H9 (cell line): ENCODE data around the gene DRGX. TPM values are rescaled to one million over a fixed set of nuclear protein-coding genes. Genes with fewer than 3 reads are reported as not detected.

ENCODE experiments used
- DNase-seq: peaks from one replicate; pipeline ENCODE4 v3.0.0-alpha.2; 2017
- H2AFZ ChIP-seq: one replicate; pipeline ENCODE4 v1.6.1; 2013; ENCODE audit warnings: mild to moderate bottlenecking, low read length, control low read depth, moderate library complexity
- H2AK5ac ChIP-seq: 2 replicates; pipeline ENCODE4 v1.6.1; 2013; ENCODE audit warnings: low read length, control low read depth, mixed read lengths; ENCODE audit not compliant: insufficient read length
- H2BK120ac ChIP-seq: one replicate; pipeline ENCODE4 v1.6.1; 2013; ENCODE audit warnings: low read depth, mild to moderate bottlenecking, low read length, control low read depth, inconsistent platforms; ENCODE audit not compliant: poor library complexity, severe bottlenecking
- H2BK12ac ChIP-seq: 2 replicates; pipeline ENCODE4 v1.6.1; 2013; ENCODE audit warnings: low read length, control low read depth, mixed read lengths, low read depth; ENCODE audit not compliant: insufficient read length
- H2BK15ac ChIP-seq: 2 replicates; pipeline ENCODE4 v1.6.1; 2013; ENCODE audit warnings: low read depth, low read length, control low read depth
- H2BK20ac ChIP-seq: one replicate; pipeline ENCODE4 v1.6.1; 2013; ENCODE audit warnings: low read depth, mild to moderate bottlenecking, low read length, control low read depth, inconsistent platforms; ENCODE audit not compliant: poor library complexity, severe bottlenecking
- H2BK5ac ChIP-seq: 2 replicates; pipeline ENCODE4 v1.6.1; 2013; ENCODE audit warnings: low read length, control low read depth, mixed read lengths; ENCODE audit not compliant: insufficient read length
- H3K14ac ChIP-seq: 2 replicates; pipeline ENCODE4 v1.6.1; 2013; ENCODE audit warnings: low read length, control low read depth; ENCODE audit not compliant: insufficient read depth
- H3K18ac ChIP-seq: 2 replicates; pipeline ENCODE4 v1.6.1; 2013; ENCODE audit warnings: low read depth, mild to moderate bottlenecking, mixed read lengths, low read length, control low read depth; ENCODE audit not compliant: insufficient read length
- H3K23ac ChIP-seq: 2 replicates; pipeline ENCODE4 v1.6.1; 2013; ENCODE audit warnings: low read length, control low read depth, mixed read lengths, low read depth; ENCODE audit not compliant: insufficient read length
- H3K23me2 ChIP-seq: 2 replicates; pipeline ENCODE4 v1.6.1; 2013; ENCODE audit warnings: low read depth, mild to moderate bottlenecking, mixed read lengths, low read length, control low read depth; ENCODE audit not compliant: insufficient read length, poor library complexity, severe bottlenecking
- H3K27ac ChIP-seq: 2 replicates; pipeline ENCODE4 v1.5.1; 2013; ENCODE audit warnings: low read length, control low read depth, mixed read lengths, low read depth; ENCODE audit not compliant: insufficient read length
- H3K27me3 ChIP-seq: 2 replicates; pipeline ENCODE4 v1.6.1; 2013; ENCODE audit warnings: low read length, control low read depth, inconsistent platforms; ENCODE audit not compliant: insufficient read depth
- H3K4ac ChIP-seq: 2 replicates; pipeline ENCODE4 v1.6.1; 2013; ENCODE audit warnings: low read depth, mild to moderate bottlenecking, control low read depth, inconsistent platforms, low read length, moderate library complexity
- H3K4me1 ChIP-seq: 2 replicates; pipeline ENCODE4 v1.6.1; 2013; ENCODE audit warnings: low read length, control low read depth, inconsistent platforms; ENCODE audit not compliant: insufficient read depth
- H3K4me2 ChIP-seq: 2 replicates; pipeline ENCODE4 v1.6.1; 2013; ENCODE audit warnings: low read length, control low read depth, mixed read lengths; ENCODE audit not compliant: insufficient read length, insufficient read depth
- H3K56ac ChIP-seq: 2 replicates; pipeline ENCODE4 v1.6.1; 2013; ENCODE audit warnings: low read depth, mild to moderate bottlenecking, mixed read lengths, low read length, control low read depth; ENCODE audit not compliant: insufficient read length
- H3K79me1 ChIP-seq: 2 replicates; pipeline ENCODE4 v1.6.1; 2013; ENCODE audit warnings: low read depth, mild to moderate bottlenecking, moderate library complexity, low read length, control low read depth, inconsistent platforms; ENCODE audit not compliant: insufficient read depth, poor library complexity, severe bottlenecking
- H3K79me2 ChIP-seq: 2 replicates; pipeline ENCODE4 v1.6.1; 2013; ENCODE audit warnings: low read length, control low read depth, inconsistent platforms; ENCODE audit not compliant: insufficient read depth
- H3K9ac ChIP-seq: 2 replicates; pipeline ENCODE4 v1.6.1; 2013; ENCODE audit warnings: low read length, control low read depth, mixed read lengths; ENCODE audit not compliant: insufficient read length; ENCODE audit errors: extremely low read depth
- H3K9me3 ChIP-seq: one replicate; pipeline ENCODE4 v1.6.1; 2013; ENCODE audit warnings: low read depth, low read length, inconsistent platforms; ENCODE audit not compliant: control insufficient read depth
- H3T11ph ChIP-seq: one replicate; pipeline ENCODE4 v1.6.1; 2013; ENCODE audit warnings: mild to moderate bottlenecking, low read length, control low read depth, inconsistent platforms
- H4K20me1 ChIP-seq: one replicate; pipeline ENCODE4 v1.6.1; 2013; ENCODE audit not compliant: control insufficient read depth, insufficient read length, insufficient read depth
- H4K5ac ChIP-seq: 2 replicates; pipeline ENCODE4 v1.6.1; 2013; ENCODE audit warnings: low read depth, mild to moderate bottlenecking, mixed read lengths, low read length, control low read depth; ENCODE audit not compliant: insufficient read length
- H4K8ac ChIP-seq: replicated peaks from 2 replicates; pipeline ENCODE4 v1.6.1; 2013; ENCODE audit warnings: low read length, control low read depth, mixed read lengths, low read depth; ENCODE audit not compliant: insufficient read length
- H4K91ac ChIP-seq: 2 replicates; pipeline ENCODE4 v1.6.1; 2013; ENCODE audit warnings: low read depth, mild to moderate bottlenecking, moderate library complexity, mixed read lengths, low read length, control low read depth; ENCODE audit not compliant: insufficient read length
- H3K27ac Mint-ChIP-seq, 3 experiments: 2 replicates in 2 of 3; 3 replicates in 1 of 3; pipeline ENCODE4 v1.8.0; 2020 to 2021; ENCODE audit warnings: mixed read lengths in 3 of 3, mild to moderate bottlenecking in 1 of 3, moderate library complexity in 1 of 3
- H3K27me3 Mint-ChIP-seq: 2 replicates; pipeline ENCODE4 v1.8.0; 2021; ENCODE audit warnings: low read depth, mild to moderate bottlenecking, moderate library complexity, mixed read lengths
- H3K36me3 Mint-ChIP-seq, 3 experiments: 2 replicates in 2 of 3; 3 replicates in 1 of 3; pipeline ENCODE4 v1.8.0; 2020 to 2021; ENCODE audit warnings: low read depth in 3 of 3, mixed read lengths in 3 of 3; ENCODE audit not compliant: insufficient read depth in 1 of 3
- H3K4me1 Mint-ChIP-seq, 2 experiments: 2 replicates each; pipeline ENCODE4 v1.8.0; 2020; ENCODE audit warnings: mixed read lengths in 2 of 2
- H3K4me3 Mint-ChIP-seq, 2 experiments: 2 replicates in 1 of 2; 3 replicates in 1 of 2; pipeline ENCODE4 v1.8.0; 2020 to 2021; ENCODE audit warnings: mild to moderate bottlenecking in 2 of 2, mixed read lengths in 2 of 2, moderate library complexity in 1 of 2
- H3K9me3 Mint-ChIP-seq, 2 experiments: 2 replicates in 1 of 2; 3 replicates in 1 of 2; pipeline ENCODE4 v1.8.0; 2020; ENCODE audit warnings: mild to moderate bottlenecking in 2 of 2, mixed read lengths in 2 of 2, moderate library complexity in 1 of 2
- CTCF ChIP-seq: fragments of 200-600 bp; sonication (generic); conservative IDR thresholded peaks from 3 replicates; pipeline ENCODE4 v1.8.0; 2021; ENCODE audit warnings: antibody characterized with exemption, mild to moderate bottlenecking
- WGBS: extraction: QIAGEN DNeasy Blood & Tissue Kit; methylation state at CpG from one replicate; pipeline ENCODE4 v1.1.7; 2013; ENCODE audit warnings: missing lambda C conversion rate, low lambda C conversion rate, mixed read lengths; ENCODE audit not compliant: insufficient read length; ENCODE audit errors: extremely low coverage; 5-methylcytosine and 5-hydroxymethylcytosine counted together
- total RNA-seq: library from RNA; stranded (reverse); gene quantifications from 2 replicates; pipeline ENCODE4 v1.2.1, GENCODE V29; 2021

The DRGX gene
- total RNA-seq, 1 experiment from 2014 or later = not detected

- Histone ChIP-seq H3K56ac (no peak overlapping the region), H3T11ph (no peak overlapping the region), H2BK15ac (no peak overlapping the region), H3K4ac (no peak overlapping the region), H3K79me2 (no peaks in the 10 kb centered on the region), H4K8ac (no peak overlapping the region), H3K79me1 (no peaks in the 10 kb centered on the region), H2BK120ac (no peak overlapping the region), H2AFZ (no peak overlapping the region), H2AK5ac (no peak overlapping the region), H3K9ac (no peak overlapping the region), H4K91ac (no peak overlapping the region), H3K27ac (no peak overlapping the region), H3K18ac (no peak overlapping the region), H3K27me3 (no peaks in the 10 kb centered on the region), H3K4me2 (no peak overlapping the region), H3K14ac (no peak overlapping the region), H4K5ac (no peak overlapping the region), H2BK20ac (no peak overlapping the region), H3K9me3 (no peaks in the 10 kb centered on the region), H3K23me2 (no peaks in the 10 kb centered on the region), H3K4me1 (no peaks in the 10 kb centered on the region), H2BK5ac (no peak overlapping the region), H4K20me1 (no peaks in the 10 kb centered on the region), H3K23ac (no peak overlapping the region), H2BK12ac (no peak overlapping the region)
- DNase-seq = no peak
- Mint-ChIP-seq H3K9me3 (no peaks in the 10 kb centered on the region), H3K4me1 (peaks cover 6% of the 10 kb centered on the region in 2 experiments; a peak in 3 of 4 replicates), H3K27me3 (peaks cover 28% of the 10 kb centered on the region), H3K4me3 (no peak overlapping the region), H3K27ac (no peak overlapping the region), H3K36me3 (no peaks in the 10 kb centered on the region)
- WGBS = no CpG with 5 or more reads among the region's 3 CpGs
- no peak for TF ChIP-seq CTCF
Observed at GRCh38 chr10:49371967-49372366, 23.9 kb downstream of the DRGX start.
